B cell (primary cell): ENCODE data around the gene SCYL3.

Experiments used
- EZH2 ChIP-seq: IDR thresholded peaks from 2 replicates; pipeline ENCODE4 v1.6.1; 2012; ENCODE audit warnings: borderline replicate concordance, low read depth, mild to moderate bottlenecking, moderate library complexity, low read length; ENCODE audit not compliant: insufficient read depth, poor library complexity, severe bottlenecking
- TF ChIP-seq, protein P1 (sequence below): fragments of 200-600 bp; IDR thresholded peaks from one replicate; pipeline ENCODE4 v1.8.0; 2022; ENCODE audit warnings: antibody characterized with exemption, mild to moderate bottlenecking

GRCh38 chr1:169886422-169886821, 7.3 kb downstream of the SCYL3 start:
- TF ChIP-seq, protein P1, sequence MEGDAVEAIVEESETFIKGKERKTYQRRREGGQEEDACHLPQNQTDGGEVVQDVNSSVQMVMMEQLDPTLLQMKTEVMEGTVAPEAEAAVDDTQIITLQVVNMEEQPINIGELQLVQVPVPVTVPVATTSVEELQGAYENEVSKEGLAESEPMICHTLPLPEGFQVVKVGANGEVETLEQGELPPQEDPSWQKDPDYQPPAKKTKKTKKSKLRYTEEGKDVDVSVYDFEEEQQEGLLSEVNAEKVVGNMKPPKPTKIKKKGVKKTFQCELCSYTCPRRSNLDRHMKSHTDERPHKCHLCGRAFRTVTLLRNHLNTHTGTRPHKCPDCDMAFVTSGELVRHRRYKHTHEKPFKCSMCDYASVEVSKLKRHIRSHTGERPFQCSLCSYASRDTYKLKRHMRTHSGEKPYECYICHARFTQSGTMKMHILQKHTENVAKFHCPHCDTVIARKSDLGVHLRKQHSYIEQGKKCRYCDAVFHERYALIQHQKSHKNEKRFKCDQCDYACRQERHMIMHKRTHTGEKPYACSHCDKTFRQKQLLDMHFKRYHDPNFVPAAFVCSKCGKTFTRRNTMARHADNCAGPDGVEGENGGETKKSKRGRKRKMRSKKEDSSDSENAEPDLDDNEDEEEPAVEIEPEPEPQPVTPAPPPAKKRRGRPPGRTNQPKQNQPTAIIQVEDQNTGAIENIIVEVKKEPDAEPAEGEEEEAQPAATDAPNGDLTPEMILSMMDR: no peak
- no peak for TF ChIP-seq EZH2
